H4 (cell line): ENCODE data around the gene CDYL2. TPM values are rescaled to one million over a fixed set of nuclear protein-coding genes. Genes with fewer than 3 reads are reported as not detected.
"Not testable (repeated sequence)": the region's sequence is repeated elsewhere in the genome, so short reads cannot be mapped to it uniquely, and the experiment has no call there.

Experiments used
- DNase-seq: peaks from one replicate; pipeline ENCODE4 v3.0.0-alpha.2; 2015; ENCODE audit warnings: low spot score
- total RNA-seq: library from RNA; depleted of rRNA; stranded (reverse); fragments of >200 nt; shearing (Covaris generic); gene quantifications from 2 replicates; pipeline ENCODE4 v1.2.3, GENCODE V29; 2014

CDYL2 gene
- total RNA-seq, 1 experiment from 2014 or later, result 5.7 TPM

DNA sequence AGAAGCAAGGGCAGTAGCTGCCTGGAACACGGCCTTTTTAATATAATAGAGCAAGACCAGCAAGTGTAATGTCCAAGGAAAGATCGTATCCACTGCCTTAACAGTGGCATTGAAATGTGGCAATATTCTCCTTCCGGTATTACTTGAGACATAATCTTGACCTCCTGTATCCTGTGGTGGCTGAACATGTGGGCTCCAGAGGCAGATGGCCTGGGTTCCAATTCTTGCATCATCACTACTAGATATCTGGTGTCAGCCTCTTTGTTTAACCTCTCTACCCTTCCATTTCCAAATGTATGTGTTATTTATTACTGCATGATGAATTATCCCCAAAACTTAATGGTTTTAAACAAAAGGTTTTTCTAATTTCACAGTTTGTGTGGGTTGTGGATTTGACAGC is 3.5 kb upstream of the CDYL2 start:
- DNase-seq, result no peak

DNA sequence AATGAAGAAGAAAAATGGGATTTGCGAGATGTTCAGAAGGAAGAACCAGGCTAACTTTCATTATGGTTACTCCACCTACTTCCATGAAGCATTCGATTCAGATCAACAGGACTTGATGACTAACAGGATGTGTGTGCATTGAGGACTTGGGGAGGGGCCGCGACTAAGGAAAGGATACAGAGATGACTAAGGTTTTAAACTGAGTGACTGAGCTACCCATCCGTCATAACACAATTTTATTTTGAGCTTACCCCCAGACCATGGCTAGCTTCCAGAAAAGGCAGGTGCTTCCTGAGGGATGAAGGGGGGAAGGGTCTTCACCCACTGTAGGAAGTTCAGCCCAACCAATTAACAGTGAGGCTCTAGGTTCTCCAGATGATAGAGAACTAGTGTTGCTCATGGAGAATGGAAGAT is 2.5 kb upstream of the CDYL2 start:
- DNase-seq, result peak; percentile 70

DNA sequence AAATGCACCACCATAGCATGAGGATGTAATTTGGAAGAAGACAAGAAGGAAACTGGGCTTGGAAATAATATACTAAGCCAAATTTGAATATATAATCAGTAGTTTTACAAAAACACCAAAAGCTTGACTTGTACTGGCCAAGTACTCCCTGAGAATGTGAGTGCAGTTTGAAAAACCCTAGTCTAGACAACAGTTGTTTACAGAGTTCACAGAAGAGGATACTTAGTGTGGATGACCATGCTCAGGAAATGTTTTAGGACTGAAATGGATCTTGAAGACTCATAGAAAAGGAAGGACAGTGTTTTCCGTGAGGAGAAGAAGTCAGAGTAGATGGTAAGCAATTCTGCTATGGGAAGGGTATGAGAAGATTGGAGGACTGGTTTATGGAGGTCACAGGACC is 1.9 kb upstream of the CDYL2 start:
- no peak for DNase-seq

DNA sequence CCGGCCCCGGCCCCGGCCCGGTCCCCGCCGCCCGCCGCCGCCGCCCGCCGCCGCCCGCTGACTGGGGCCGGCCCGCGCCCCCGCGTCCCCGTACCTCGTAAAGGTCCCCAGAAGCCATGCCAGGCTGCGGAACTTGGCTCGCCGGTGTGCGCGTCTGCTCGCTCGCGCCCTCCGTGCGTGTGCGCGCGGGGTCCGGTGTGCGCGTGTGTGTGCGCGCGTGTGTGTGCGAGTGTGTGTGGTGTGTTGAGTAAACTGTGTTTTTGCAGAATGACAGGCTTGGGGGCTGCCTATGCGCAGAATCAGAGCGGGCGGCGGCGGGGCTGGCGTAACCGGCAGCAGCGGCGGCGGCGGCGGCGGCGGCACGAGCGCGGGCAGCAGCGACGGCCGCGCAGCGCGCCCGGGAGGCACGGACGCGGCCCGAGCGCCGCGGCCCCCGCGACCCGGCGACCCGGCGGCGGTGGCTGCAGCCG is 307 bp downstream of the CDYL2 start:
- peak; percentile 35 for DNase-seq

DNA sequence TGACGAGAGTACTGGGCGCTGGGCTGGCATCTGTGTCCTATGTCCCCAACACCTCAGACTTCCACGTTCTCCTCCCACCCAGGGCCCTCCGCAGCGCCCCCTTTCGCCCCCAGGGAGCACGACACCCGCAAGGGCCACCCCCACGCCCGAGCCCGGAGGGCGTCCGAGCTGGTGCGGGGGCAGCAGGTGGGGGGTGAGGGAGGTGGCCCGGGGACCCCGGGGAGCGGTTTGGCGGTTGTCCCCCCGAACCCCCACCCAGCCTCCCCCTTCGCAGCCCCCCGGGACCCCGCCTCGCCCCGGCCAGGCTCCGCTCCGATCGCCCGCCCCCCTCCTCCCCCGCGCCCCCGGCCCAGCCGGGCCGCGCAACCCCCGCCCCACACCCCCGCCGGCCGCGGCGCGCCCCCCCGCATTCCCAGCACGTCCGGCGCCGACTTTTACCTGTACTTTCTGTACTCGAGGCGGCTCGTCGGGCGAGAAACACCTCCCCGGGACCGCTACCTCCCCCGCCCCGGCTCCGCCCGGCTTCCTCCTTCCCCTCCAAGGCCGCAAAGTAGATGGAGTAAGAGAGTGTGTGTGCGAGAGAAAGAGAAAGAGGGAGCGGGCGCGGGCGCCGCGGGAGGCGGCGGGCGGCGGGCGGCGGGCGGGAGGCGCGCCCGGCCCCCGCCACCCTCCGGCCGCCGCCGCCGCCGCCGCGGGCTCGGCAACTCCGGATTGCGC is 901 bp downstream of the CDYL2 start:
- no peak for DNase-seq

DNA sequence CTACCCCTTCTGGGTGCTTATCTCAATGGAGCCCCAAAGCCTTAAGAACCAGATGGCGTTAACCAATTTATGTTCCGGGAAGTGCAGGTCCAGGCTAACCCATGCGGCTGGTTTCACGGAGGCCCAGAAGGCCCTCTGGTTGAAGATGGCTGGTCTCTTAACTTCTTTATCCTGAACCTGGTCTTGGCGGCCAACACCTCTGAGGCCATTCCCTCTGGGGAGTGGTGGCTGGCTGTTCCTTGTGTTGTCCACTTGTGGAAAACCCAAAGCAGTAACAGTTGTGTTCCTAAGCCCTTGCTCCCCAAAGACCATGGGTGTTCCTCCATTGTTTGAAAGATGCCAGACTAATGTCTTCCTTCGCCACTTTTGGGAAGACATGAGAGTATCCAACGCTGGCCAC is 1.5 kb downstream of the CDYL2 start:
- DNase-seq, result no peak

DNA sequence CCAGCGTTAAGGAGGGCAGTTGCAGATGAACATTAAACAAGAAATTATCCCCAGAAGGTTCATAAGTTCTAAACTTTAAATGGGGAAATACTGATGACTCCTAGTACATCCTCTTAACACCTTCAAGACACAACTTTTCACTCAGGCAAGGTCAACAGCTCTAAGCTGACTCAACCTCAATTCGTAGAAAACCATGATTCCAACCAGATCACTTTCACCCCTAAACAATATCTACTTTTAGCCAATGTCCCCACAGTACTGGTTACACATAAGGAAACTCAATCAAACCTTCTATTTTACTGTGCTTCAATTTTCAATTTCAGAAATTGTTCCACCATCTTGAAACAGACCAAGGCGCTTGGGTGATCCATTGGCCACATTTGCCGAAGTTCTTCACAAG is 2.3 kb downstream of the CDYL2 start:
- DNase-seq, result no peak

DNA sequence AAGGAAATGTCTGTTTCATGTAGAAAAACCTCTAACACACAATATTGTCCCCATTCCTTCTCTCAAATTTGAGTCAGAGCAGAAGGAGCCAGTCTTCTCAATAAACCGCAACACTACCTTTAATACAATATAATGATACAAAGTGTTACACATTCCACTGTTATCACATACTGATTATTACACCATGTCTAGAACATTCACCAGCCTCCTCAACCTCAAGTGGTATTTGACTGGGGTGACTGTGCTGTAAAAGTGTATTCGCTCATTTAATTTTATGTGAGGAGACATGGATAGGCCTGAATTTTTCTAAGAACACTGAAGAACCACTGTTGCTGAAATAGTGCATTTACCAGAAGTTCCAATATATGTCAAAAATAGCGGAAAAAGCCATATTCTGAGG is 10.3 kb downstream of the CDYL2 start:
- DNase-seq, result no peak

DNA sequence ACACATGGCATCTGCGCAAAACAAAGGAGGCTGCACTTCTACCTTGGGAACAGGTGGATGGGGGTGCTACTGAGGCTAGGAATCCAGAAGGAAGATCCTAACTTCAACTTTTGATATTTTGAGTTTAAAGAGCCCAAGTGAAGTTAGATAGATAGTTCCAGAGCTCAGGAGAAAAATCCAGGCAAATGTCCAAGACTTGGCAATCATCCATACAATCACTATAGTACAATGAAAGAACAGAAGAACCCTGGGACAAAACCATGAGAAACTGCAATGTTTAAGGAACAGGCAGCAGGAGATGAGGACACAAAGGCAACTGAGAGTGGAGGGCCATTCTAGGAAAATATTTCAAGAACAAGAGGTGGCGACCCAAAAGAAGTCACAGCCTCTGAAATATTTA is 12.4 kb downstream of the CDYL2 start:
- no peak for DNase-seq

DNA sequence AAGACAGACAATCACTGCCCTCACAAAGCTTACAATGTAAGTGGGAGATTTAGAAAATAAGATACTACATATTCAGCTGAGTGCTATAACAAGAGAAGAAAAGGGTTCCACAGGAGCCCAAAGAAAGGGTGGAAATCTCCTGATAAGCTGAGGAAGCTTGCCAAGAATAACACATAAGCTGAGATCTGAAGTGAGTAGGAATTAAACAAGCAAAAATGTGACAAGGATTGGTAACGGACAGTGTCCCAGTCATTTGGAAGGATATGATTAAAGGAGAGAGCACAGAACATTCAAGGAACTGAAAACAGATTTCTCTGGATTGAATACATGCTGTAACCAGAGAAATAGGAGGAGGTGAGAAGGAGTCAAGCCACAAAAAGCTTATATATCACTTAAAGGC is 13.0 kb downstream of the CDYL2 start:
- DNase-seq, result no peak

DNA sequence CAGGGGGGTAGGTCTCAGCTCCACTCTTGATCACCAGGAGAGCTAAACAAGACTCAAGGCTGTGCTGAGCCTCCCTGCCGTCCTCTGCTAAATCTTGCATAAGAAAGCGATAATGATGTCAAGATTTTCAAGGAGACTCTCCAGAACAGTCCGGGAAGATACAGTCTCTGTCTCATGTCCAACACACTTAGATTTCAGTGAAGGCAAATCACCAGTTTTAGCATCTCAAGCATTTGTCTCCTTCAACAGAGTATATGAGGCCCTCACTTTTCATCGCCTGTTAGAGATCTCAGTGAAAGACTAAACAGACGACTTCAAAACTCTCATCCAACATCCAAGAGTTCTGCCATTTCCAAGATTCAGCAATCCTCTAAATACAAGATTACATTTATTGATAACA is 13.6 kb downstream of the CDYL2 start:
- DNase-seq, result no peak

DNA sequence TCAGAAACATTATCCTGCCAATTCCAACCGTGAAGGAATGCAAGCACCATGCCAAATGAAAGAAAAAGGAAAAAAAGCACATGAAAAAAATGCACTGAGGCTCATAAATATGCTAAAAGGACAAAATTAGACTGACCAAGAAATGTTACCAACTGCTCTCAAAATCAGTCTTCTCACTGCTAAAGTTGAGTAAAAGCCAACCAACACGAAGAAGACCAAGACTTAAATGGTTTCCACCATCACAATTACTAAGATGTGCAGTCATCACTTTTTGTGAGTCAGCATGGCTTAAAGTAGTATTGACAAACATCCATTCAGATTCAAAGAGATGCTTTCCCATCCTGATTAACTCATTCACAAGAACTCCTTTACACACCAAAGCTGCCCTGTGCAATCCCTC is 16.4 kb downstream of the CDYL2 start:
- no peak for DNase-seq

DNA sequence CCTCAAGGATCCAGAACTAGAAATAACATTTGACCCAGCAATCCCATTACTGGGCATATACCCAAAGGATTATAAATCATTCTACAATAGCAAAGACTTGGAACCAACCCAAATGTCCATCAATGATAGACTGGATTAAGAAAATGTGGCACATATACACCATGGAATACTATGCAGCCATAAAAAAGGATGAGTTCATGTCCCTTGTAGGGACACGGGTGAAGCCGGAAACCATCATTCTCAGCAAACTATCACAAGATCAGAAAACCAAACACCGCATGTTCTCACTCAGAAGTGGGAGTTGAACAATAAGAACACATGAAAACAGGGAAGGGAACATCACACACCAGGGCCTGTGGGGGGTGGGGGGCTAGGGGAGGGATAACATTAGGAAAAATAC is 17.8 kb downstream of the CDYL2 start:
- not testable (repeated sequence) for DNase-seq

DNA sequence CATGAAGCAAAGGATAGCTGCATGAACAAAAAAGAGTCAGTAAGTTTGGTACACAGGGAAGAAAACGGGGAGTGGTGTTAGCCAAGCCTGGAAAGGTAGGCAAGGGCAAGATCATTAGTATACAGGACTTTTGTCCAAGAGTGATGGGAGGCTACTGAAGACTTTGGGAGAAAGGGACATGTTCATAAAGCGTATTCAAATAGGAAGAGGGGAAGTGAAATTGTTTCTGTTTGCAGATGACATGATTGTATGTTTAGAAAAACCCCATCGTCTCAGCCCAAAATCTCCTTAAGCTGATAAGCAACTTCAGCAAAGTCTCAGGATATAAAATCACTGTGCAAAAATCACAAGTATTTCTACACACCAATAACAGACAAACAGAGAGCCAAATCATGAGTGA is 19.4 kb downstream of the CDYL2 start:
- no peak for DNase-seq

DNA sequence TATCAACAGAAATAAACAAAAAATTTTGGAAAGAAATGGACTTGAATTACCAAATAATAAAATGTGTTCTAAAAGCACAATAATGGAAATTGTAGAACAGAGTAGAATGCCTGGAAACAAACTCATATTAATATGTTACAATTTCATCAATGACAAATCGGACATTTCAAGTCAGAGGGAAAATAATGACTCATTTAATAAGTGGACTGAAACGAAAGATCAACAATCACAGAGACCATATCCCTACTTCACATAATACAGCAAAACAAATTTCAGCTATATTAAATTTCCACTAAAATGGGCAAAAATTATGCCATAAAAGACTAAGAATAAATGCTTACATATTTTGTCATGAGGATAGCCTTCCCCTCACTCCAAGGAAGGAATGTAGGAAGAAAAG is 25.7 kb downstream of the CDYL2 start:
- DNase-seq, result no peak

DNA sequence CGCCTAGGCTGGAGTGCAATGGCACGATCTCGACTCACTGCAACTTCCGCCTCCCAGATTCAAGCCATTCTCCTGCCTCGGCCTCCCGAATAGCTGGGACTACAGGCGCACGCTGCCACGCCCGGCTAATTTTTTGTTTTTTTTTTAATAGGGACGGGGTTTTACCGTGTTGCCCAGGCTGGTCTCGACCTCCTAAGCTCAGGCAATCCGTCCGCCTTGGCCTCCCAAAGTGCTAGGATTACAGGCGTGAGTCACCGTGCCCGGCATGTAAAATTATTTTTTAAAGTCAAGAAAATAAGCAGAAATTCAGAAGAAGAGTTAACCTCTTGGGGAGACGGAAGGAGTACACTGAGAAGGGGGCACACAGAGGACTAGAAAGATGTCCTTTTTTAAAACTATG is 27.5 kb downstream of the CDYL2 start:
- DNase-seq, result peak; percentile 23

DNA sequence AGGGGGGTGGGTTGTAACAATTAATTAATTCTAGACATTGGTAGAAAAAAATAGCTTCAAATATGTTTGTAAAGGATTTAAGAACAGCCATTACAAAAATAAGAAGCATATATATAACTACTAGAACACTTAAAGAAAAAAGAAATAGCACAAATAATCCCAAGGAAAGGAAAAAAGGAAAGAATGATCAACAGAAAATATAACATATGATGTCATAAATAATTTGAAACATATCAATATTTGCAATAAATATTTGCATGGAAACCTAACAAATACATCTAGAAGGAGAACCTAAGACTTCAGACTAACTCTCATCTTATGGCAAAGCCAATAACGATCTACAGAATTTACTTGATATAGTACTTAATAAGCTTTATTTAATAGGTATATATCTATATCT is 28.9 kb downstream of the CDYL2 start:
- DNase-seq, result no peak

DNA sequence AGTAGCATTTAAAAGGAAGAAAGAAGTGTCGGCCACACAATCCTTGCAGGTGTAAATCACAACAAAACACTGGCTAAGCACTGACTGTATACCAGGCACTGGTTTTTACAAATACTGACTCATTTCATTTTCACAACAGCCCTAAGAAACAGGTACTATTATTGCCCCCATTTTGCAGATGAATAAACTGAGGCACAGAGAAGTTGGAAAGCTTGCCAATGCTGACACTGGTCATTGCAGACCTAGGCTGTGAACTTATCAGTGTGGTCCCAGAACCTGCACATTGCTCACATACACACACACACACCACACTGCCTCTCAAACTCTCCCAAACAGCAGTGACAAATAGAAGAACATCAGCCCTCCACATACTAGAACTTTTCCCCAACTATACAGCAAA is 37.6 kb downstream of the CDYL2 start:
- DNase-seq, result no peak

DNA sequence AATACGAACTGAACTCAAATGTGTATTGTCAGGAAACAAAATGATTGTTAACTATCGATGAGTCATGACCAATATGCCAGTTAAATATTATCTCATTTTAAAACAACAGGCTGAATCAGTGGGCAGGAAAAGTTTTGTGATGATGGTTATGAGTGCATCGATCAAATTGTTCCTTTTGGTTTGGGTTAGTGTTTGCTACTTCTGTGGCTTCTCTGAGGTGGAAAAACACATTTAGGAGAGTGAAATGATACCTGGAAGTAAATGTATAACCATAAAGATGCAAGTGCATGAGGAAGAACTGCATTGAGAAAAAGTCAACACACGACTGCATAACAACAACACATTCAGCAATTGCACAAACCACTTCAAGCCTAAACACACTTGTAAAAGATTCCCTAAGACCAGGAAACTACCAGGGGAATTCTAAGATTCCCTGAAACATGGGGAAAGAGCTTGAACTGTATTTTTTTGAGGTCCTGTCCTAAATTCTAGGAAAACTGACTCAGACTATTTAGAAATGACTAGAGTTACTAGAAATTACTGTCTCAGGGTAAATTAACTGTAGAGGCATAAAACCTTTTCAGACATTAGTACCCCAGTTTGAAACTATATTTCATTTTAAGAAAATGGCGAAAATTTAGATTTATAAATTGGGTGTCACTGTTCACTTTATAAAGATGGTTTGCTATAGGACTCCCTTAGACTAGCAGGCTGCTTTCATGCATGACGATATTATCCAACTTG is 44.8 kb downstream of the CDYL2 start:
- no peak for DNase-seq

DNA sequence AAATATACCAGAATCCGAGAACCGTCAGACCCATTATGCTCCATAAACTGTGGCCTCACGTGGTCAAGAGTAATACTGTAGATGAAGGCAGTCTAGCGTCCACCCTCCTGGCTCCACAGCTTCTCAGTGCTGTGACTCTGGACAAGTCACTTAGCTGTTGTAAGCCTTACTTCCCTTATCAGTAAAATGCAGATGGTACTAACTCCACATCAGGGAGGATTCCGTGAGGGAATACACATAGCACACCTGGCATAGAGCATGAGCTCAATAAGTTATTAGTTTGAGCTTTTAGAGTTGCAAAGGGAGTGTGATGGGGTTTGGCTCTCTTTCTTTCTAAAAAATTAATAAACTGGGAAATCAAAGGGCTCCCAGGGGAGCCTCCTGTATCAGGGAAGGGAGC is 49.9 kb downstream of the CDYL2 start:
- no peak for DNase-seq

DNA sequence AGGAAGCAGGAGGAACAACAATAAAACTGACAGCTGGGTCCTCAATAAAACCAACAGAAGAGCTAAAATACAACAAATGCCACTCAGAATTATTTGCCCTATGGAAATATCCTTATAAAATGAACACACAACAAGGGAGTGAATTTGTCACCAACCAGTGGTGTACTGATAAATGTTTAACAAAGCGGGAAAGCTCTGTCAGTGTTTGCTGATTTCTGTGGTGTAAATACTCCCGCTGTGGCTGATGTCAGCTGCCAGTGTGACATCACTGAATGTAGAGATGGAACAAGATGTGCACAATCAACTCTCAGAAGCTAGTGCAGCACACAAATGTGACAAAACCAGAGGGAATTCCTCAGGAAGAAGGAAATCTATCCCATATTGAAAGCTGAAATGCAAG is 51.9 kb downstream of the CDYL2 start:
- no peak for DNase-seq

DNA sequence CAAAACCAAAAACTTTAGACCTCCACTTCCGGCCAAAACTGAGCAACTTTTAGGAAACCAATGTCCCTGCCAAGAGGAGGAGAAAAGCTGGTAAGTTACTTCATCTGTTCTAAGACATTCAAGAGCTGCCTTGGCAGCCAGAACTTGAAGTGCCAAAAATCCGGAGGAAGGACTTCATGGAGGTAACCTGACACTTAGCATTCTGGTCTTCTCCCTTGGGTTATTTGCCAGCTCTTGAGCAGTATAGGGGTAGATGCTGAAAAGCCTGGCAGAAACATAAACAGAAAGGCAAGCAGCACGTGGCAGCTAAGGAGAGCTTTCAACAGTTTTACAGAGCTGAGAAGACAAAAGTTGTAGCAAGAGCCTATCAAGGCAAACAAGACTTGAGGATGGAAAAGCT is 53.2 kb downstream of the CDYL2 start:
- DNase-seq, result peak; percentile 48

DNA sequence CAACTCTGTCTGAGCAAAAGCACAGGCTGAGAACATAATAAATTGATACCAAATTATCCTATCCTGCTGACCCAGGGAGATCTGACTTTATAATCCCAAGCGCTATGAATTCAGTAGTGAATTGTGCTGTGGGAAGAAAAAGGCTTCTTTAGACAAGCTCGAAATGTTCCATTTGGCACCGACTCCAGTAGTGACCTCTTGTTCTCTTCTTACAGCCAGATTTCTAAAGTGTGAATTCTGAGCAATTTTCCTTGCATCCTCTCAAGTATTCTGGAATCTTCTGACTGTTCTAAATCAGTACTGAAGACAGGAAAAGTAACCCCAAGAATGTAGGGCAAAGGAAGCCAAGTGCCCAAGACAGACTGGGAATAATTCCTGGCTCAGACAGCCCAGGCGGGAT is 58.2 kb downstream of the CDYL2 start:
- DNase-seq, result no peak

DNA sequence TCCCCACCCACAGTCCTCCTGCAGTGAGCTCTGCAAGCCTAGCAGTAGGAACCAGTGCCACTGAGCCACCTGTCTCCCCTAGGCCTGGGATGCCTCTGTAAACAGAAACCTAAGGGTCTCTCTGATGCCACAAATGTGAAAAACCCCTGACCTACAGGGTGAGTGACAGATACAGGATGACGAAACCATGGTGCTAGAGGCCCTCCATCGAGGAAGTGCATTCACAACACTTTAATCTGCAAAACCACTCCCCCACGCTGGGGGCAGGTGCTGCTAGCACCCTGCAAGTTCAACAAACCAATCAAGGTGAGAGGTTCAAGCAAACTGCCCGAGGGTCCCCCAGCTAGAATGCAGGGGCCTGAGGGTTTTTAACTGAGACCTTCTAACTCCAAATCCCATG is 59.5 kb downstream of the CDYL2 start:
- DNase-seq, result no peak
